K562 (cell line): Measurements from ENCODE around the gene CHD1L. TPM values are rescaled to one million over a fixed set of nuclear protein-coding genes. Genes with fewer than 3 reads are reported as not detected.

Experiments
- ATAC-seq: fragments of 200-7000 bp; cut with Tn5 transposase; 3 replicates; pipeline ENCODE4 v1.9.1; 2020; ENCODE audit warnings: moderate library complexity
- BruUV-seq: library from RNA; stranded (reverse); fragments of 400-500 nt; replicated peaks from 2 replicates; lab custom pipeline; 2021; lab: Mats Ljungman, UMichigan
- CTCF ChIA-PET: fragments of 300-600 bp; formaldehyde crosslinking; extraction: SDS; loops from one replicate; lab custom pipeline; 2021; ENCODE audit warnings: low intra/inter-chr PET ratio; lab: Yijun Ruan, JAX
- POLR2A ChIA-PET: fragments of 300-600, 350-650 bp; sonication (Branson Sonifier 250); formaldehyde crosslinking; extraction: SDS; loops from one replicate; lab custom pipeline; 2021; ENCODE audit warnings: antibody characterized with exemption, inconsistent platforms; lab: Yijun Ruan, JAX
- DNase-seq, 4 experiments: peaks; one replicate each; pipeline versions ENCODE4 v3.0.0 to v3.0.0-alpha.2; 2011 to 2018; ENCODE audit warnings: low spot score in 3 of 4, mixed read lengths in 3 of 4; ENCODE audit errors: extremely low read depth in 1 of 4
- FAIRE-seq: peaks from 2 replicates; lab custom pipeline; 2011; peaks lifted over from hg19 to GRCh38; lab: Jason Lieb, UNC
- H2AFZ ChIP-seq: 2 replicates; pipeline ENCODE4 v1.6.0; 2011; ENCODE audit warnings: low read depth, low read length, control low read depth, inconsistent platforms
- H3K27ac ChIP-seq: fragments of 200-600 bp; 3 replicates; pipeline ENCODE4 v1.8.0; 2011; ENCODE audit warnings: low read depth, mild to moderate bottlenecking, control low read depth, inconsistent platforms, low read length, moderate library complexity, mixed read lengths; ENCODE audit errors: extremely low read depth
- H3K27me3 ChIP-seq, 2 experiments: fragments of 300-600 bp in 1 of 2; 2 replicates in 1 of 2; 3 replicates in 1 of 2; pipeline versions ENCODE4 v1.6.0 to v1.8.0; 2011; ENCODE audit warnings: inconsistent platforms in 2 of 2, low read length in 2 of 2, mild to moderate bottlenecking in 1 of 2, mixed read lengths in 1 of 2, moderate library complexity in 1 of 2; ENCODE audit not compliant: control insufficient read depth in 2 of 2, insufficient read depth in 2 of 2
- H3K36me3 ChIP-seq: fragments of 300-600 bp; 3 replicates; pipeline ENCODE4 v1.8.0; 2011; ENCODE audit warnings: mild to moderate bottlenecking, low read length, inconsistent platforms; ENCODE audit not compliant: control insufficient read depth, insufficient read depth
- H3K4me1 ChIP-seq, 2 experiments: fragments of 200-600 bp in 1 of 2; replicated peaks in 1 of 2; 2 replicates in 1 of 2; 3 replicates in 1 of 2; pipeline versions ENCODE4 v1.5.1 to v1.8.0; 2011; ENCODE audit warnings: inconsistent platforms in 2 of 2, low read length in 2 of 2, mild to moderate bottlenecking in 1 of 2, mixed read lengths in 1 of 2, moderate library complexity in 1 of 2; ENCODE audit not compliant: control insufficient read depth in 2 of 2, insufficient read depth in 2 of 2
- H3K4me2 ChIP-seq: 2 replicates; pipeline ENCODE4 v1.6.1; 2011; ENCODE audit warnings: low read length, control low read depth, inconsistent platforms, mixed read lengths; ENCODE audit not compliant: insufficient read depth
- H3K4me3 ChIP-seq: fragments of 200-600 bp; sonication (generic), shearing (Covaris generic); 2 replicates; pipeline ENCODE4 v1.5.1; 2016; ENCODE audit warnings: control low read depth, inconsistent platforms
- H3K79me2 ChIP-seq: fragments of 200-600 bp; 3 replicates; pipeline ENCODE4 v1.8.0; 2011; ENCODE audit warnings: low read length, inconsistent platforms; ENCODE audit not compliant: control insufficient read depth, insufficient read depth
- H3K9ac ChIP-seq, 2 experiments: 2 replicates each; pipeline versions ENCODE4 v1.6.0 to v1.6.1; 2011; ENCODE audit warnings: low read depth in 2 of 2, low read length in 2 of 2, control low read depth in 1 of 2, inconsistent platforms in 1 of 2, mild to moderate bottlenecking in 1 of 2, mixed read lengths in 1 of 2; ENCODE audit not compliant: insufficient read depth in 1 of 2
- H3K9me1 ChIP-seq: one replicate; pipeline ENCODE4 v1.6.0; 2011; ENCODE audit warnings: inconsistent platforms, mild to moderate bottlenecking, low read length, moderate library complexity; ENCODE audit not compliant: control insufficient read depth, insufficient read depth
- H3K9me3 ChIP-seq: replicated peaks from 2 replicates; pipeline ENCODE4 v1.5.1; 2011; ENCODE audit warnings: low read depth, low read length, inconsistent platforms; ENCODE audit not compliant: control insufficient read depth, insufficient read depth
- H4K20me1 ChIP-seq: replicated peaks from 2 replicates; pipeline ENCODE4 v1.6.1; 2011; ENCODE audit warnings: low read length, inconsistent platforms, mixed read lengths; ENCODE audit not compliant: control insufficient read depth, insufficient read depth
- ARID1B ChIP-seq: fragments of 450-650 bp; IDR thresholded peaks from 2 replicates; pipeline ENCODE4 v1.6.1; 2016; ENCODE audit warnings: antibody characterized with exemption, mild to moderate bottlenecking, inconsistent platforms
- CEBPB ChIP-seq: fragments of 450-650 bp; IDR thresholded peaks from 2 replicates; pipeline ENCODE4 v1.6.1; 2016; ENCODE audit warnings: missing genetic modification characterization, missing compliant biosample characterization
- CHCHD3 ChIP-seq: fragments of 250-450 bp; sonication (Bioruptor Pico); IDR thresholded peaks from 2 replicates; pipeline ENCODE4 v2.1.2; 2022; ENCODE audit warnings: mild to moderate bottlenecking
- HDAC1 ChIP-seq, 2 experiments: fragments of 450-650 bp; IDR thresholded peaks; 2 replicates each; pipeline ENCODE4 v1.6.1; 2016 to 2017; ENCODE audit warnings: inconsistent platforms in 1 of 2, mild to moderate bottlenecking in 1 of 2, moderate library complexity in 1 of 2
- KLF1 ChIP-seq: fragments of 450-650 bp; IDR thresholded peaks from 2 replicates; pipeline ENCODE4 v1.6.1; 2016; ENCODE audit warnings: missing genetic modification characterization, missing compliant biosample characterization
- MTA1 ChIP-seq: fragments of 450-650 bp; IDR thresholded peaks from 2 replicates; pipeline ENCODE4 v1.6.1; 2017; ENCODE audit warnings: borderline replicate concordance
- NFIX ChIP-seq: fragments of 250-450 bp; sonication (Bioruptor Pico); IDR thresholded peaks from 2 replicates; pipeline ENCODE4 v1.4.0; 2020; ENCODE audit warnings: low read depth, mild to moderate bottlenecking, moderate library complexity
- NR2F6 ChIP-seq: fragments of 450-650 bp; formaldehyde crosslinking; IDR thresholded peaks from 2 replicates; pipeline ENCODE4 v1.4.0; 2020; ENCODE audit warnings: mild to moderate bottlenecking
- PCBP1 ChIP-seq: fragments of 200-400 bp; formaldehyde crosslinking; IDR thresholded peaks from 2 replicates; pipeline ENCODE4 v1.6.1; 2018; ENCODE audit warnings: mild to moderate bottlenecking, low read depth, low read length; ENCODE audit not compliant: poor library complexity, severe bottlenecking
- RFX7 ChIP-seq: fragments of 250-450 bp; sonication (Bioruptor Pico); IDR thresholded peaks from 2 replicates; pipeline ENCODE4 v1.5.1; 2021; ENCODE audit warnings: mild to moderate bottlenecking
- SREBF1 ChIP-seq: fragments of 150-350 bp; IDR thresholded peaks from 2 replicates; pipeline ENCODE4 v1.6.1; 2014; ENCODE audit warnings: antibody characterized with exemption, low read depth, low read length, borderline replicate concordance
- XRCC5 ChIP-seq: fragments of 200-400 bp; formaldehyde crosslinking; IDR thresholded peaks from 2 replicates; pipeline ENCODE4 v1.6.1; 2017; ENCODE audit warnings: low read depth, mild to moderate bottlenecking, low read length
- ZNF695 ChIP-seq: fragments of 450-650 bp; formaldehyde crosslinking; IDR thresholded peaks from 2 replicates; pipeline ENCODE4 v1.4.0; 2020; ENCODE audit warnings: mild to moderate bottlenecking, moderate library complexity
- WGBS: fragments of 100-300 bp; shearing (Covaris generic); methylation state at CpG from one replicate; pipeline ENCODE4 v1.1.6; 2016; ENCODE audit warnings: low coverage, mixed read lengths; ENCODE audit not compliant: insufficient coverage; ENCODE audit errors: missing lambda C conversion rate; 5-methylcytosine and 5-hydroxymethylcytosine counted together
- in situ Hi-C: fragments of 300-500 bp; cut with MboI; formaldehyde crosslinking; loops from 4 replicates; pipeline ENCODE4 v1.15.0; 2018; ENCODE audit warnings: inconsistent platforms, mixed read lengths
- intact Hi-C: fragments of 100-400 bp; cut with micrococcal nuclease; formaldehyde crosslinking; loops from 2 replicates; pipeline ENCODE4 v1.14.2; 2022
- polyA plus RNA-seq, 8 experiments: library from polyadenylated mRNA; depleted of rRNA in 4 of 8; stranded (reverse) in 5 of 8; unstranded in 3 of 8; fragments of >200 nt; fragmentation: Nextera tagmentation in 2 of 8; fragmentation: Illumina TruSeq in 1 of 8; extraction: Ambion mirVana in 2 of 8; extraction: Trizol in 1 of 8; gene quantifications; 2 replicates each; pipeline versions ENCODE4 v1.2.1 to v1.2.3, GENCODE V29; 2011 to 2014; ENCODE audit warnings: inconsistent platforms in 1 of 8, missing spikeins in 1 of 8
- total RNA-seq, 7 experiments: library from RNA; depleted of rRNA in 6 of 7; stranded (reverse); fragments of >200 nt in 6 of 7; fragmentation: Illumina TruSeq in 2 of 7; extraction: Trizol in 2 of 7; gene quantifications; 2 replicates each; pipeline versions ENCODE4 v1.2.1 to v1.2.3, GENCODE V29; 2011 to 2021; ENCODE audit warnings: low replicate concordance in 1 of 7
- TF ChIP-seq, protein P1 (sequence below): fragments of 250-450 bp; sonication (Bioruptor Pico); IDR thresholded peaks from 2 replicates; pipeline ENCODE4 v1.4.0; 2020; ENCODE audit warnings: mild to moderate bottlenecking
- TF ChIP-seq, protein P2 (sequence below): sonication (generic); IDR thresholded peaks from 2 replicates; pipeline ENCODE4 v1.6.1; 2016
- TF ChIP-seq, protein P3 (sequence below): fragments of 250-450 bp; sonication (Bioruptor Pico); IDR thresholded peaks from 2 replicates; pipeline ENCODE4 v1.5.0; 2022; ENCODE audit warnings: mild to moderate bottlenecking
- TF ChIP-seq, protein P4 (sequence below): fragments of 250-450 bp; sonication (Bioruptor Pico); IDR thresholded peaks from 2 replicates; pipeline ENCODE4 v1.5.0; 2021; ENCODE audit warnings: mild to moderate bottlenecking, moderate library complexity

CHD1L gene
- total and polyA plus RNA-seq, 9 of the 15 experiments (the other 6 are each of a cell fraction or from before 2014, with no cell fraction given) = 25.0 to 93.3 (median 59.1) TPM

DNA sequence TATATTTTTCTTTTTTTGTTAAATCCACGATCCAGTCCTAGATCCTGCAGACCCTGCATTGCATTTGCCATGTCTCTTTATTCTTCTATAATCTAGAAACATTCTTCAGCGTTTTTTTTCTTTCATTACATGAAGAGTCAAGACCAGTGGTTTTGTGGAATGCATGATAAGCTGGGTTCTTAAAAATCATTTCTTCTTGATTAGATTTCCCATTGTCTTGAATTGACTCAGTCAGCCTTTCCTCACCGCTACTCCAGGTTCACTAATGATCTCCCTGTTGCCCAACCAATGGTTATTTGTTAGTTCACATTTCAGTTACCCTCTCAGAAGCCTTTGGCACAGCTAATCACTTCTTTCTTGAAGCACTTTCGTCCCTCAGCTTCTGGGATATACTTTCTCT, 25.2 kb downstream of the CHD1L start:
- no peaks in the 10 kb centered on the region for H4K20me1 ChIP-seq
- no peaks in the 10 kb centered on the region for H3K79me2 ChIP-seq
- H3K9ac ChIP-seq = no peak overlapping the region
- H2AFZ ChIP-seq = no peak overlapping the region
- POLR2A ChIA-PET = no interaction called here
- FAIRE-seq (no peak), ATAC-seq (no peak), DNase-seq (no peak)
- H3K36me3 ChIP-seq = peaks cover 95% of the 10 kb centered on the region
- no peaks in the 10 kb centered on the region for H3K9me1 ChIP-seq
- no peaks in the 10 kb centered on the region for H3K9me3 ChIP-seq
- no TSS peak for BruUV-seq
- intact Hi-C loops (no loop called here), in situ Hi-C loops (no loop called here)
- H3K4me3 ChIP-seq = no peak overlapping the region
- no peaks in the 10 kb centered on the region for H3K27me3 ChIP-seq
- H3K4me2 ChIP-seq = no peak overlapping the region
- no peak overlapping the region for H3K27ac ChIP-seq
- H3K4me1 ChIP-seq = no peaks in the 10 kb centered on the region
- WGBS = 80% methylated on average over 4 of the region's 4 CpGs
- CTCF ChIA-PET = no interaction called here
- no peak for TF ChIP-seq XRCC5
- TF ChIP-seq, protein P1, sequence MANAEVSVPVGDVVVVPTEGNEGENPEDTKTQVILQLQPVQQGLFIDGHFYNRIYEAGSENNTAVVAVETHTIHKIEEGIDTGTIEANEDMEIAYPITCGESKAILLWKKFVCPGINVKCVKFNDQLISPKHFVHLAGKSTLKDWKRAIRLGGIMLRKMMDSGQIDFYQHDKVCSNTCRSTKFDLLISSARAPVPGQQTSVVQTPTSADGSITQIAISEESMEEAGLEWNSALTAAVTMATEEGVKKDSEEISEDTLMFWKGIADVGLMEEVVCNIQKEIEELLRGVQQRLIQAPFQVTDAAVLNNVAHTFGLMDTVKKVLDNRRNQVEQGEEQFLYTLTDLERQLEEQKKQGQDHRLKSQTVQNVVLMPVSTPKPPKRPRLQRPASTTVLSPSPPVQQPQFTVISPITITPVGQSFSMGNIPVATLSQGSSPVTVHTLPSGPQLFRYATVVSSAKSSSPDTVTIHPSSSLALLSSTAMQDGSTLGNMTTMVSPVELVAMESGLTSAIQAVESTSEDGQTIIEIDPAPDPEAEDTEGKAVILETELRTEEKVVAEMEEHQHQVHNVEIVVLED (CRISPR knock-in tag) = no peak
- TF ChIP-seq, protein P2, sequence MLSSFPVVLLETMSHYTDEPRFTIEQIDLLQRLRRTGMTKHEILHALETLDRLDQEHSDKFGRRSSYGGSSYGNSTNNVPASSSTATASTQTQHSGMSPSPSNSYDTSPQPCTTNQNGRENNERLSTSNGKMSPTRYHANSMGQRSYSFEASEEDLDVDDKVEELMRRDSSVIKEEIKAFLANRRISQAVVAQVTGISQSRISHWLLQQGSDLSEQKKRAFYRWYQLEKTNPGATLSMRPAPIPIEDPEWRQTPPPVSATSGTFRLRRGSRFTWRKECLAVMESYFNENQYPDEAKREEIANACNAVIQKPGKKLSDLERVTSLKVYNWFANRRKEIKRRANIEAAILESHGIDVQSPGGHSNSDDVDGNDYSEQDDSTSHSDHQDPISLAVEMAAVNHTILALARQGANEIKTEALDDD = no peak
- TF ChIP-seq, protein P3, sequence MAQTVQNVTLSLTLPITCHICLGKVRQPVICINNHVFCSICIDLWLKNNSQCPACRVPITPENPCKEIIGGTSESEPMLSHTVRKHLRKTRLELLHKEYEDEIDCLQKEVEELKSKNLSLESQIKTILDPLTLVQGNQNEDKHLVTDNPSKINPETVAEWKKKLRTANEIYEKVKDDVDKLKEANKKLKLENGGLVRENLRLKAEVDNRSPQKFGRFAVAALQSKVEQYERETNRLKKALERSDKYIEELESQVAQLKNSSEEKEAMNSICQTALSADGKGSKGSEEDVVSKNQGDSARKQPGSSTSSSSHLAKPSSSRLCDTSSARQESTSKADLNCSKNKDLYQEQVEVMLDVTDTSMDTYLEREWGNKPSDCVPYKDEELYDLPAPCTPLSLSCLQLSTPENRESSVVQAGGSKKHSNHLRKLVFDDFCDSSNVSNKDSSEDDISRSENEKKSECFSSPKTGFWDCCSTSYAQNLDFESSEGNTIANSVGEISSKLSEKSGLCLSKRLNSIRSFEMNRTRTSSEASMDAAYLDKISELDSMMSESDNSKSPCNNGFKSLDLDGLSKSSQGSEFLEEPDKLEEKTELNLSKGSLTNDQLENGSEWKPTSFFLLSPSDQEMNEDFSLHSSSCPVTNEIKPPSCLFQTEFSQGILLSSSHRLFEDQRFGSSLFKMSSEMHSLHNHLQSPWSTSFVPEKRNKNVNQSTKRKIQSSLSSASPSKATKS = no peak
- TF ChIP-seq KLF1 (tag) = no peak
- TF ChIP-seq CEBPB (tag) = no peak
- no peak for TF ChIP-seq SREBF1
- no peak for TF ChIP-seq ZNF695 (CRISPR knock-in tag)
- TF ChIP-seq CHCHD3 (CRISPR knock-in tag) = no peak
- TF ChIP-seq, protein P4, sequence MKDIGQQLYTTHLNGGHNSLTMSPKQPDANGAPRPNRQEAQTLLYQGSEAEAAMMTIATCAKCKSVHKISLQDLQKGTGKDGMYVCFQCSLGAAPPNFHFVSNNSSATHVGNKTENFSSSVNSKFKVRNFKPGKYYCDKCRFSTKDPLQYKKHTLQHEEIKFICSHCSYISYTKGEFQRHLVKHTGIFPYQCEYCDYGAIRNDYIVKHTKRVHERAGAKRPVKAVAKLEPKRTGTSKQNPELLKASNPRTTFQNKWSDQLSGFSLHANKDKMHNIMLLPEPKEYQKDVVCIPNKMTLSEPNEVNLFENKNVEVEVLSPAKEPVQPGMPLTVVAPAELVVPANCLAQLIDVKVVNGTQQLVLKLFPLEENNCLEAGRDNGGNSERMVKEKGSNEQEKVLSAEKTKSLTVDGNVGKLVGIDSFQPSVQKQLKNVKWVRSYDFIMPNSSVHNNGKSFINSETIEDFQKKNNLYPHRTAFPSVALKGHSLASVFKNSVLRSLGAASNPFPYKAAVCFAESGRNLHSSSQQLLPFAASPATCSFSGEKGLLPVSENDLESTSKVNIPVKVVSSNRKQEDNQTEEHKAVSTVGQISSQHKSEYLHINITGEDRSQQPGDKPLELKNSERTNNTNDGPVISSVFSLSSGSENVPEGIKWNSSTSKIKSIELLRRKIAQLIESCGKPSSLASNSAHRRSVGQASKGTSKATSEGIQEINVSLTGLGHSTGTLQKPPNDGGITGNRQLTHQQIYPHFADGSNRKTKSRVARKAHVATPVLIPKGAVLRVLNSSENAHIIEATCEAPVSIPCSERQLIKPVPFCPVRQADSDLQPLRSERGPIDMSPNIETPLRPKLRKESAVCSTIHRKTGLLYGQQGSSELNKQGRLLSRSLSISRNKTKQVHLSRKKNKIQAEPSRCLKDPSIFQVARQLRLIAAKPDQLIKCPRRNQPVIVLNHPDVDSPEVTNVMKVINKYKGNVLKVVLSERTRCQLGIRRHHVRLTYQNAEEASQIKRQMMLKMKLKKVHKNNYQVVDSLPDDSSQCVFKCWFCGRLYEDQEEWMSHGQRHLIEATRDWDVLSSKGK (CRISPR knock-in tag) = no peak
- no peak for TF ChIP-seq HDAC1 (IDR thresholded peaks at IDR 0.05)
- TF ChIP-seq RFX7 = no peak
- TF ChIP-seq MTA1 = no peak
- TF ChIP-seq ARID1B = no peak
- TF ChIP-seq PCBP1 = no peak
- no peak for TF ChIP-seq NFIX (CRISPR knock-in tag)
- TF ChIP-seq NR2F6 = no peak
